ENCODE data around the gene SELENOI.
"Not testable (repeated sequence)": the region's sequence is repeated elsewhere in the genome, so short reads cannot be mapped to it uniquely, and the experiment has no call there.

DNA sequence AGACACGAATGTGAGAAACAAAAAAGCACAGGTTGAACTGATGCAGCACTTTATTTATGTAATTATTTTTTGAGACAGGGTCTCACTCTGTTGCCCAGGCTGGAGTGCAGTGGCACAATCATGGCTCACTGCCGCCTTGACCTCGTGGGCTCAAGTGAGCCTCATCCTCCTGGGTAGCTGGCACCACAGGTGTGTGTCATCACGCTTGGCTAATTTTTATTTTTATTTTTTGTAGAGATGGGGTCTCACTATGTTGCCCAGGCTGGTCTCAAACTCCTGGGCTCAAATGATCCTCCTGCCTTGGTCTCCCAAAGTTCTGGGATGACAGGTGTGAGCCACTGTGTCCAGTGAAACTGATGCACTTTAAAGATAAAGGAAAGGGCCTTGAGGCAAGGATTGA, 16.9 kb upstream of the SELENOI start:
- TF ChIP-seq CTCF (IDR thresholded peaks at IDR 0.05); EP300 (IDR thresholded peaks at IDR 0.05); POLR2A (IDR thresholded peaks at IDR 0.05; ENCODE audit: low read depth): not testable (repeated sequence)

All from esophagus muscularis mucosa (tissue), 4 donors.